ENCODE measurements around the gene GRID2.
"Not testable (repeated sequence)": the region's sequence is repeated elsewhere in the genome, so short reads cannot be mapped to it uniquely, and the experiment has no call there.

GRID2 gene

GRCh38 chr4:92305148-92305877, 1.5 kb downstream of the GRID2 start:
- in situ Hi-C loops (cut with HindIII; ENCODE audit: low sequenced_read_pairs), result no loop called here

- in situ Hi-C loops (cut with HindIII; ENCODE audit: low sequenced_read_pairs), result no loop called here
These were observed 2.2 kb downstream of the GRID2 start for GRCh38 chr4:92305878-92306520.

GRCh38 chr4:92307181-92307580, 3.4 kb downstream of the GRID2 start:
- in situ Hi-C loops (cut with HindIII; ENCODE audit: low sequenced_read_pairs), result no loop called here

- in situ Hi-C loops (cut with HindIII; ENCODE audit: low sequenced_read_pairs), result no loop called here
These were observed 4.1 kb downstream of the GRID2 start for GRCh38 chr4:92307866-92308265.

- in situ Hi-C loops (cut with HindIII; ENCODE audit: low sequenced_read_pairs), result no loop called here
These were observed 13.3 kb downstream of the GRID2 start for GRCh38 chr4:92317047-92317446.

GRCh38 chr4:92328095-92328494, 24.3 kb downstream of the GRID2 start:
- in situ Hi-C loops (cut with HindIII; ENCODE audit: low sequenced_read_pairs), result no loop called here

- in situ Hi-C loops (cut with HindIII; ENCODE audit: low sequenced_read_pairs), result no loop called here
These were observed 29.2 kb downstream of the GRID2 start for GRCh38 chr4:92333016-92333415.

- in situ Hi-C loops (cut with HindIII; ENCODE audit: low sequenced_read_pairs), result no loop called here
These were observed 31.1 kb downstream of the GRID2 start for GRCh38 chr4:92334716-92335350.

- in situ Hi-C loops (cut with HindIII; ENCODE audit: low sequenced_read_pairs), result no loop called here
These were observed 35.9 kb downstream of the GRID2 start for GRCh38 chr4:92339676-92340075.

- in situ Hi-C loops (cut with HindIII; ENCODE audit: low sequenced_read_pairs), result no loop called here
These were observed 40.5 kb downstream of the GRID2 start for GRCh38 chr4:92344216-92344615.

- in situ Hi-C loops (cut with HindIII; ENCODE audit: low sequenced_read_pairs), result no loop called here
These were observed 42.5 kb downstream of the GRID2 start for GRCh38 chr4:92346289-92346688.

- in situ Hi-C loops (cut with HindIII; ENCODE audit: low sequenced_read_pairs), result no loop called here
These were observed 54.2 kb downstream of the GRID2 start for GRCh38 chr4:92357966-92358365.

- in situ Hi-C loops (cut with HindIII; ENCODE audit: low sequenced_read_pairs), result no loop called here
These were observed 55.7 kb downstream of the GRID2 start for GRCh38 chr4:92359491-92359890.

GRCh38 chr4:92362028-92362427, 58.3 kb downstream of the GRID2 start:
- in situ Hi-C loops (cut with HindIII; ENCODE audit: low sequenced_read_pairs), result no loop called here

- in situ Hi-C loops (cut with HindIII; ENCODE audit: low sequenced_read_pairs), result no loop called here
These were observed 64.9 kb downstream of the GRID2 start for GRCh38 chr4:92368653-92369052.

GRCh38 chr4:92381616-92382015, 77.8 kb downstream of the GRID2 start:
- in situ Hi-C loops (cut with HindIII; ENCODE audit: low sequenced_read_pairs), result no loop called here

- in situ Hi-C loops (cut with HindIII; ENCODE audit: low sequenced_read_pairs), result no loop called here
These were observed 78.4 kb downstream of the GRID2 start for GRCh38 chr4:92382128-92382527.

GRCh38 chr4:92387459-92388069, 83.8 kb downstream of the GRID2 start:
- in situ Hi-C loops (cut with HindIII; ENCODE audit: low sequenced_read_pairs), result no loop called here

- in situ Hi-C loops (cut with HindIII; ENCODE audit: low sequenced_read_pairs), result no loop called here
These were observed 95.3 kb downstream of the GRID2 start for GRCh38 chr4:92399032-92399431.

- in situ Hi-C loops (cut with HindIII; ENCODE audit: low sequenced_read_pairs), result not testable (repeated sequence)
These were observed 99.8 kb downstream of the GRID2 start for GRCh38 chr4:92403525-92403924.

- in situ Hi-C loops (cut with HindIII; ENCODE audit: low sequenced_read_pairs), result no loop called here
These were observed 102.7 kb downstream of the GRID2 start for GRCh38 chr4:92406488-92406887.

- in situ Hi-C loops (cut with HindIII; ENCODE audit: low sequenced_read_pairs), result no loop called here
These were observed 118.2 kb downstream of the GRID2 start for GRCh38 chr4:92421920-92422319.
